Smooth muscle cell (in vitro differentiated cells): ENCODE data around the gene SNURF. TPM values are rescaled to one million over a fixed set of nuclear protein-coding genes. Genes with fewer than 3 reads are reported as not detected.
"Not testable (repeated sequence)": the region's sequence is repeated elsewhere in the genome, so short reads cannot be mapped to it uniquely, and the experiment has no call there.

Experiments used
- DNase-seq: peaks from one replicate; lab custom pipeline; 2025; ENCODE audit not compliant: unreplicated experiment; lab: John Stamatoyannopoulos, UW
- H2AFZ ChIP-seq: fragments of 200-600 bp; sonication (generic); 2 replicates; pipeline ENCODE4 v1.6.0; 2016; ENCODE audit warnings: antibody characterized with exemption, low read depth, mild to moderate bottlenecking
- H3F3A ChIP-seq: fragments of 200-600 bp; sonication (generic); 2 replicates; pipeline ENCODE4 v1.6.0; 2017; ENCODE audit warnings: antibody characterized with exemption, low read depth
- H3K27ac ChIP-seq: fragments of 200-600 bp; sonication (generic); 2 replicates; pipeline ENCODE4 v1.5.1; 2016; ENCODE audit warnings: low read depth, mild to moderate bottlenecking
- H3K27me3 ChIP-seq: fragments of 200-600 bp; sonication (generic); 2 replicates; pipeline ENCODE4 v1.6.1; 2016; ENCODE audit warnings: low read depth, mild to moderate bottlenecking
- H3K36me3 ChIP-seq: fragments of 200-600 bp; sonication (generic); 2 replicates; pipeline ENCODE4 v1.5.1; 2016; ENCODE audit warnings: low read depth
- H3K4me1 ChIP-seq: fragments of 200-600 bp; sonication (generic); 2 replicates; pipeline ENCODE4 v1.5.1; 2016; ENCODE audit warnings: low read depth
- H3K4me2 ChIP-seq: fragments of 200-600 bp; sonication (generic); 2 replicates; pipeline ENCODE4 v1.6.0; 2016; ENCODE audit warnings: mild to moderate bottlenecking
- H3K4me3 ChIP-seq: fragments of 200-600 bp; sonication (generic); 2 replicates; pipeline ENCODE4 v1.5.1; 2016; ENCODE audit warnings: mild to moderate bottlenecking
- H3K79me2 ChIP-seq: fragments of 200-600 bp; sonication (generic); 2 replicates; pipeline ENCODE4 v1.6.0; 2016; ENCODE audit warnings: low read depth, mild to moderate bottlenecking
- H3K9ac ChIP-seq: fragments of 200-600 bp; sonication (generic); 2 replicates; pipeline ENCODE4 v1.6.0; 2016; ENCODE audit warnings: low read depth
- H3K9me3 ChIP-seq: fragments of 200-600 bp; sonication (generic); replicated peaks from 2 replicates; pipeline ENCODE4 v1.5.1; 2016; ENCODE audit warnings: low read depth
- H4K20me1 ChIP-seq: fragments of 200-600 bp; sonication (generic); 2 replicates; pipeline ENCODE4 v1.6.0; 2016; ENCODE audit warnings: low read depth
- CTCF ChIP-seq: fragments of 200-600 bp; sonication (generic); IDR thresholded peaks from 2 replicates; pipeline ENCODE4 v1.5.1; 2017; ENCODE audit warnings: borderline replicate concordance, mild to moderate bottlenecking, antibody characterized with exemption; ENCODE audit not compliant: insufficient read depth, poor library complexity, severe bottlenecking
- WGBS: methylation state at CpG from one replicate; pipeline ENCODE4 v1.1.7; 2016; ENCODE audit warnings: low lambda C conversion rate; 5-methylcytosine and 5-hydroxymethylcytosine counted together
- polyA plus RNA-seq: library from polyadenylated mRNA; unstranded; fragments of >200 nt; fragmentation: Nextera tagmentation; extraction: Ambion mirVana; gene quantifications from 2 replicates; pipeline ENCODE4 v1.2.1, GENCODE V29; 2016
- total RNA-seq: library from RNA; depleted of rRNA; stranded (reverse); fragments of >200 nt; gene quantifications from 2 replicates; pipeline ENCODE4 v1.2.3, GENCODE V29; 2014

The SNURF gene
- total and polyA plus RNA-seq, 2 experiments from 2014 or later: 5.2 to 17.3 TPM

DNA sequence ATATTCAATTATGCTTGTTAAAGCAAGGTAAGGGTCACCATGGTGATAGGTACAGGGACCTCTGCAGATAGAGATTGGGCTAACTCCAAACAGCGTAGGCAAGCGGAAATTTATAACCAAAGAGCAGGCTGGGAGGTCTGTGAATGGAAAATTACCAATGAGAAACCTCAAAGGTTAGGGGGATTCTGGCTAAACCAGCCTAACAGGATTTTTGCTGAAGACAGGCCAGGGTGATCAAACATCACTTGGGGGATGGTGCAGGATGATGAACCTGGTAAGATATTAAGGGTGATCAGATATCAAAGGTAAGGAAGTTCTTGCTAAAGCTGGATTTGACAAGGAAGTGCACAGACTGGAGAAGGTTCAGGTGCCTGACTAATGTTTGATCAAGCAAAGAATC, 35.3 kb upstream of the SNURF start:
- Histone ChIP-seq H3K9me3 (no peaks in the 10 kb centered on the region), H4K20me1 (no peaks in the 10 kb centered on the region), H3K36me3 (no peaks in the 10 kb centered on the region), H3F3A (no peaks in the 10 kb centered on the region), H3K4me3 (no peak overlapping the region), H3K4me1 (no peaks in the 10 kb centered on the region), H3K27ac (no peak overlapping the region), H3K4me2 (no peak overlapping the region), H3K27me3 (no peaks in the 10 kb centered on the region), H2AFZ (no peak overlapping the region), H3K9ac (no peak overlapping the region), H3K79me2 (no peaks in the 10 kb centered on the region)
- 57% methylated on average over 2 of the region's 2 CpGs for WGBS
- no peak for DNase-seq
- TF ChIP-seq CTCF: no peak

- not testable (repeated sequence) for H3K9ac ChIP-seq, H2AFZ ChIP-seq, H3K4me2 ChIP-seq, H3K9me3 ChIP-seq, H3K27ac ChIP-seq, H3K79me2 ChIP-seq, H3K36me3 ChIP-seq, H4K20me1 ChIP-seq, DNase-seq, H3F3A ChIP-seq, H3K4me3 ChIP-seq, H3K27me3 ChIP-seq, H3K4me1 ChIP-seq
- 87% methylated on average over 5 of the region's 6 CpGs for WGBS
These were observed 32.0 kb upstream of the SNURF start for GRCh38 chr15:24922781-24923180.

DNA sequence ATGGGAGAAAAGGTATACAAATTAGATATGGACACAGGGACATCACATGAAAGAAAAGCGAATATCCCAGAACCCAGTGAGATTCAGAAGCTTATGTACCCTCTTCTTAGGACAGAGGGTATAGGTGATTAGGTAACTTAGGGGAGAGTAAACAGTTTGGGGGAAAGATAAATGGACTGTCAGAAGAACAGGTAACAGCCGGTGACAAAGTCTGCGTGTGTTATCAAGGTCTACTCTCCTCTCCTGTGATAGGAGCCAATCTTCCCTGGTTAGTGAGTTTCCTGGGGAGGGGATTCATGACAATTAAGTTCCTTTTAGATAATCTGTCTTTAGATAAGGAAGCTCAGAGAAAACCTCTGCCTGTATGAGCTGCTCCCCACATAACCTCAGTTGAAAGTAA, 30.6 kb upstream of the SNURF start:
- peaks cover 3% of the 10 kb centered on the region for H3K9me3 ChIP-seq
- 70% methylated on average over 3 of the region's 3 CpGs for WGBS
- H2AFZ ChIP-seq: no peak overlapping the region
- H3K27ac ChIP-seq: no peak overlapping the region
- H3K36me3 ChIP-seq: no peaks in the 10 kb centered on the region
- H3K9ac ChIP-seq: no peak overlapping the region
- H3K27me3 ChIP-seq: no peaks in the 10 kb centered on the region
- no peak overlapping the region for H3K4me3 ChIP-seq
- no peak for DNase-seq
- H3K4me2 ChIP-seq: no peak overlapping the region
- H3F3A ChIP-seq: no peaks in the 10 kb centered on the region
- H3K4me1 ChIP-seq: no peaks in the 10 kb centered on the region
- no peak for TF ChIP-seq CTCF
- no peaks in the 10 kb centered on the region for H3K79me2 ChIP-seq
- H4K20me1 ChIP-seq: no peaks in the 10 kb centered on the region

GRCh38 chr15:24924621-24925020, 30.2 kb upstream of the SNURF start:
- Histone ChIP-seq H3K27me3 (no peaks in the 10 kb centered on the region), H4K20me1 (no peaks in the 10 kb centered on the region), H3K79me2 (no peaks in the 10 kb centered on the region), H3K4me1 (no peaks in the 10 kb centered on the region), H2AFZ (no peak overlapping the region), H3K36me3 (no peaks in the 10 kb centered on the region), H3K9me3 (peaks cover 3% of the 10 kb centered on the region), H3F3A (no peaks in the 10 kb centered on the region), H3K4me2 (no peak overlapping the region), H3K27ac (no peak overlapping the region), H3K4me3 (no peak overlapping the region), H3K9ac (no peak overlapping the region)
- DNase-seq: no peak
- TF ChIP-seq CTCF: no peak
- 64% methylated on average over 2 of the region's 2 CpGs for WGBS

DNA sequence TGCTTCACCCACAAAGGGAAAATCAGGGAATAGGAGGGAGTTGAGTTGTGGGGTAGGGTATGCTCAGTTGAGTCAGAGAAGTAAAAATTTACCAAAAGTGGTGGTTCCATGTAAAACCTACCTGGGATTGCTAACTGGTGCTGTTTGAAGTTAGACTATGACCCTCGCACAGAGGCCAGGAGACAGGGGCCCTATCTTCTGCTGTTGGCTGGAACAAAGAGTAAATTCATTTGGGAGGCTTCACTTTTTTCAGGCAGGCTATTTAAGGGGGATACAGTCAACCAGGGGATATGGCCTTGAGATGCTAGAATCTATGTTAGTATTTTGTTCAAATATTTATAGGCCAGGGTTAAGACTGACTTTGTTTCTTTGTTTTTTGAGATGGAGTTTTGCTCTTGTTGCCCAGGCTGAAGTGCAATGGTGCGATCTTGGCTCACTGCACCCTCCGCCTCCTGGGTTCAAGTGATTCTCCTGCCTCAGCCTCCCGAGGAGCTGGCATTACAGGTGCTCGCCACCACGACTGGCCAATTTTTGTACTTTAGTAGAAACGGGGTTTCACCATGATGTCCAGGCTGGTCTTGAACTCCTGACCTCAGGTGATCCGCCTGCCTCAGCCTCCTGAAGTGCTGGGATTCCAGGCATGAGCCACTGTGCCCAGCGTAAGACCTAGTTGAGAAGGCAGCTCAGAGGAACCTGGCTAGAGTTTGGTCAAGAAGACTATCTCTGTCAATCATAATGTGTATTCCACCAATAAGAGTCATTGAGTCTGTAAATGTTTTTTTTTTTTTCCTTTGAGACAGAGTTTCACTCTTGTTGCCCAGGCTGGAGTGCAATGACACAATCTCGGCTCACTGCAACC, 22.7 kb upstream of the SNURF start:
- H3F3A ChIP-seq, H3K9me3 ChIP-seq, H3K9ac ChIP-seq, H3K4me2 ChIP-seq, H3K79me2 ChIP-seq, H3K27ac ChIP-seq, H3K36me3 ChIP-seq, H2AFZ ChIP-seq, H4K20me1 ChIP-seq, H3K4me3 ChIP-seq, H3K4me1 ChIP-seq, DNase-seq, H3K27me3 ChIP-seq: not testable (repeated sequence)
- 87% methylated on average over 10 of the region's 10 CpGs for WGBS
